Heart right ventricle (tissue), 16 donors: ENCODE measurements around the gene CMTM5. TPM values are rescaled to one million over a fixed set of nuclear protein-coding genes. Genes with fewer than 3 reads are reported as not detected.
A peak's percentile ranks its signal among the peaks of the same experiment; 100 is the strongest.

ENCODE experiments used
- ATAC-seq, 8 donors: fragments of 200-7000 bp; cut with Tn5 transposase; one replicate each; pipeline ENCODE4 v1.9.1; 2020; ENCODE audit warnings: mild to moderate bottlenecking in 8 of 8, moderate library complexity in 8 of 8, moderate number of reproducible peaks in 1 of 8
- DNase-seq, 2 donors: peaks; one replicate each; pipeline ENCODE4 v3.0.0-alpha.2; 2020
- H3K27ac ChIP-seq, 10 donors: fragments of 200-600 bp; sonication (generic) in 2 of 10; one replicate each; pipeline versions ENCODE4 v1.5.0 to v1.8.0; 2020 to 2022; ENCODE audit warnings: mild to moderate bottlenecking in 3 of 10
- H3K27me3 ChIP-seq, 7 donors: fragments of 200-600 bp; one replicate each; pipeline ENCODE4 v1.8.0; 2021 to 2022; ENCODE audit warnings: mild to moderate bottlenecking in 2 of 7
- H3K36me3 ChIP-seq, 9 donors: fragments of 200-600 bp; sonication (generic) in 1 of 9; one replicate each; pipeline versions ENCODE4 v1.5.0 to v1.8.0; 2020 to 2022; ENCODE audit warnings: mild to moderate bottlenecking in 2 of 9
- H3K4me1 ChIP-seq, 9 donors: fragments of 200-600 bp; sonication (generic) in 1 of 9; one replicate each; pipeline versions ENCODE4 v1.5.0 to v1.8.0; 2020 to 2022; ENCODE audit warnings: mild to moderate bottlenecking in 4 of 9
- H3K4me3 ChIP-seq, 10 donors: fragments of 200-600 bp; sonication (generic) in 2 of 10; one replicate each; pipeline versions ENCODE4 v1.5.0 to v1.8.0; 2020 to 2022; ENCODE audit warnings: mild to moderate bottlenecking in 7 of 10, moderate library complexity in 2 of 10
- H3K9me3 ChIP-seq, 11 donors: fragments of 200-600 bp in 10 of 11; sonication (generic) in 2 of 11; one replicate each; pipeline versions ENCODE4 v1.5.0 to v1.8.0; 2013 to 2022; ENCODE audit warnings: mild to moderate bottlenecking in 2 of 11, control low read depth in 1 of 11, moderate library complexity in 1 of 11
- CTCF ChIP-seq, 9 donors: fragments of 200-600 bp; sonication (generic) in 2 of 9; IDR thresholded peaks; one replicate each; pipeline versions ENCODE4 v1.5.0 to v1.8.0; 2021 to 2022; ENCODE audit warnings: antibody characterized with exemption in 9 of 9, mild to moderate bottlenecking in 5 of 9, moderate library complexity in 1 of 9
- WGBS, 2 donors: extraction: QIAGEN DNeasy Blood & Tissue Kit; methylation state at CpG; one replicate each; pipeline ENCODE4 v1.1.7; 2013; ENCODE audit warnings: inconsistent platforms in 1 of 2; 5-methylcytosine and 5-hydroxymethylcytosine counted together
- intact Hi-C, 10 donors: fragments of 100-400 bp; cut with DNase I; formaldehyde crosslinking; loops; one replicate each; pipeline versions ENCODE4 v1.11.1 to v1.14.2; 2022
- polyA plus RNA-seq, 2 donors: library from polyadenylated mRNA; stranded (reverse); fragments of 200-250 nt; gene quantifications; one replicate each; pipeline ENCODE4 v1.2.3, GENCODE V29; 2013
- total RNA-seq, 10 donors: library from RNA; stranded (reverse); fragmentation: NEBNext Ultra II Directional in 3 of 10; extraction: Animal tissue kit (Norgen Biotek cat#: 25700) in 3 of 10; gene quantifications; one replicate each; pipeline versions ENCODE4 v1.2.1 to v1.2.4, GENCODE V29; 2021 to 2023
- donor health status: Arrhythmogenic right ventricular cardiomyopathy.
- donor health status: ischemic (EF 13 %, LVEDD 7.1; RV severe dilation, severe dysfunction).
- donor health status: healthy with polysubstance abuse.
- donor health status: DM: no; HTN: yes; CAD: no.
- donor health status: DM: no; HTN: no; CAD: no.
- donor health status: ischemic (EF 25% LVEDD 6.9; RV normal size, moderate dysfunction).
- donor health status: ischemic (EF 25% LVEDD 5.7; RV mildly dilated, moderate dysfunction).
- donor health status: healthy.
- donor health status: DM: yes; HTN: yes; CAD: no.
- donor health status: Ischemic cardiomyopathy.
- donor health status: ischemic (EF 35%, LVEDD 5.7; RV mildly dilated, moderate dysfunction).
- donor health status: nonischemic (EF 11% LVEDD 7.7; RV severe dilation, severe dysfunction).
- donor health status: DM: yes; HTN: yes; CAD: no.
- donor health status: PGD.
- donor health status: ischemic (EF 29% LVEDD 5.4; RV normal size, mild dysfunction).
- donor health status: nonischemic (EF 23%, LVEDD 6.1; RV moderate dilation, normal function).

Gene CMTM5
- total and polyA plus RNA-seq, 12 donors, result 0.32 to 5.3 (median 0.53) TPM; not detected in 7

GRCh38 chr14:23352506-23353432 is 24.1 kb upstream of the CMTM5 start, which contains the start of gene SLC22A17:
TSS of gene SLC22A17 (minus strand) at chr14:23352887.
- peak; percentile 74 to 85 for DNase-seq
- peak within 1 kb of the TSS; percentile 43 to 79 (median 63) for H3K4me3 ChIP-seq
- no peaks in the 10 kb centered on the region for H3K9me3 ChIP-seq
- TF ChIP-seq CTCF (IDR thresholded peaks at IDR 0.05), result peak in 4 of 9 donors; percentile 3 to 43 (median 22)
- peak within 1 kb of the TSS in 5 of 10 donors; percentile 13 to 70 (median 58) for H3K27ac ChIP-seq
- WGBS, 2 donors, result 0 to 1% methylated on average over 42 of the region's 42 CpGs
- H3K4me1 ChIP-seq, result peaks cover 0 to 20% (median 9%) of the 10 kb centered on the region in 9 donors
- H3K36me3 ChIP-seq, result peaks cover 0 to 10% (median 0%) of the 10 kb centered on the region in 9 donors
- H3K27me3 ChIP-seq, result peaks cover 0 to 45% (median 0%) of the 10 kb centered on the region in 7 donors
- intact Hi-C loops, result no loop called here
- ATAC-seq, result peak; percentile 86 to 96 (median 93)

- Histone ChIP-seq H3K9me3 (no peaks in the 10 kb centered on the region), H3K4me3 (peak overlapping the region in 1 of 10 donors; percentile 63), H3K27me3 (peaks cover 0 to 45% (median 0%) of the 10 kb centered on the region in 7 donors), H3K36me3 (peaks cover 0 to 14% (median 0%) of the 10 kb centered on the region in 9 donors), H3K27ac (peak overlapping the region in 1 of 10 donors; percentile 70), H3K4me1 (peaks cover 0 to 25% (median 9%) of the 10 kb centered on the region in 9 donors)
- ATAC-seq (no peak), DNase-seq (no peak)
- WGBS, 2 donors, result 81 to 85% methylated on average over 5 of the region's 5 CpGs
- TF ChIP-seq CTCF (IDR thresholded peaks at IDR 0.05), result no peak
- intact Hi-C loops, result no loop called here
Measured at GRCh38 chr14:23353433-23353780, 23.4 kb upstream of the CMTM5 start.

- Histone ChIP-seq H3K27ac (no peak overlapping the region), H3K4me1 (peaks cover 0 to 27% (median 9%) of the 10 kb centered on the region in 9 donors), H3K9me3 (no peaks in the 10 kb centered on the region), H3K4me3 (no peak overlapping the region), H3K36me3 (peaks cover 0 to 17% (median 0%) of the 10 kb centered on the region in 9 donors), H3K27me3 (peaks cover 0 to 45% (median 0%) of the 10 kb centered on the region in 7 donors)
- WGBS, 2 donors, result 84% methylated on average over 6 of the region's 6 CpGs
- ATAC-seq (no peak), DNase-seq (no peak)
- intact Hi-C loops, result no loop called here
- no peak for TF ChIP-seq CTCF (IDR thresholded peaks at IDR 0.05)
Measured at GRCh38 chr14:23354990-23355389, 21.9 kb upstream of the CMTM5 start.

GRCh38 chr14:23355871-23356435 is 20.9 kb upstream of the CMTM5 start:
- H3K4me3 ChIP-seq, result no peak overlapping the region
- DNase-seq (no peak), ATAC-seq (no peak)
- no peaks in the 10 kb centered on the region for H3K9me3 ChIP-seq
- intact Hi-C loops, result no loop called here
- TF ChIP-seq CTCF (IDR thresholded peaks at IDR 0.05), result no peak
- H3K36me3 ChIP-seq, result peaks cover 0 to 20% (median 0%) of the 10 kb centered on the region in 9 donors
- no peak overlapping the region for H3K27ac ChIP-seq
- H3K27me3 ChIP-seq, result peaks cover 0 to 38% (median 0%) of the 10 kb centered on the region in 7 donors
- H3K4me1 ChIP-seq, result peaks cover 0 to 27% (median 9%) of the 10 kb centered on the region in 9 donors
- WGBS, 2 donors, result 88 to 89% methylated on average over 6 of the region's 6 CpGs
